NCI-H2107 (cell line): ENCODE data around the gene RILPL2.
"Not testable (repeated sequence)": the region's sequence is repeated elsewhere in the genome, so short reads cannot be mapped to it uniquely, and the experiment has no call there.

Experiments used
- DNase-seq: peaks from one replicate; lab custom pipeline; 2025; lab: John Stamatoyannopoulos, UW

RILPL2 gene, protein sequence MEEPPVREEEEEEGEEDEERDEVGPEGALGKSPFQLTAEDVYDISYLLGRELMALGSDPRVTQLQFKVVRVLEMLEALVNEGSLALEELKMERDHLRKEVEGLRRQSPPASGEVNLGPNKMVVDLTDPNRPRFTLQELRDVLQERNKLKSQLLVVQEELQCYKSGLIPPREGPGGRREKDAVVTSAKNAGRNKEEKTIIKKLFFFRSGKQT

GRCh38 chr12:123436017-123436964 is at the start of gene RILPL2:
RILPL2 (minus strand) TSS chr12:123436684; CDS start chr12:123436420, 264 bp downstream.
- DNase-seq, result peak; percentile 20

GRCh38 chr12:123485756-123486155 is 49.3 kb upstream of the RILPL2 start:
- DNase-seq, result no peak

DNA sequence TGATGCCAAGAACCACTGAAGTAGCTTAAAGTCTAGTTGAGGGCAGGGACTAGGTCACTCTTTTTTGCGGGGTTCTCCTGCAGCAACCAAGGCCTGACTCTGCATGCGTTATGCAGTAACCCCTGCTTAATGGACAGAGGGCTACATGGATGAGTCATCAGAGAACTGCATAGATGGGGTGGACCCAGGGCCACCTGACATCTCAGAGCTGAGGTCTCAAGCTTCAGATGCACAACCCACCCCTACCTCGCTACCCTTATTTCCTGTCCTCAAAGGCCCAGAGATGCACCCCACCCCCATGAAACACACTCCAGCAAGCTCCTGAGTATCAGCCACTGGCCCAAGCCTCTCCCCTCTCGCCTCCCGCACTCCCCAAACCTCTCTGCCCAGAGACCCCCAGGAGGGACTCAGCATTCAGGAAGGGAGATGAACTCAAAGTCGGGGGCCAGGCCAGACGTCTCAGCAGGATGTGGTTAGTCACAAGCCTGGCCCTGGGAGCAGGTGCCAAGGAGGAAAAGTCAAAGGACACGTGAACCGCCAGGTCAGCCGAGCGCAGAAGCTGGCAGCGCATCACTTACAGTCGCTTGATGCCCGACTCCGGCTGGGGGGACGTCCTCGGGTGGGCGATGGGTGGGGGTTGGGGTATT is 47.2 kb upstream of the RILPL2 start:
- DNase-seq, result no peak

DNA sequence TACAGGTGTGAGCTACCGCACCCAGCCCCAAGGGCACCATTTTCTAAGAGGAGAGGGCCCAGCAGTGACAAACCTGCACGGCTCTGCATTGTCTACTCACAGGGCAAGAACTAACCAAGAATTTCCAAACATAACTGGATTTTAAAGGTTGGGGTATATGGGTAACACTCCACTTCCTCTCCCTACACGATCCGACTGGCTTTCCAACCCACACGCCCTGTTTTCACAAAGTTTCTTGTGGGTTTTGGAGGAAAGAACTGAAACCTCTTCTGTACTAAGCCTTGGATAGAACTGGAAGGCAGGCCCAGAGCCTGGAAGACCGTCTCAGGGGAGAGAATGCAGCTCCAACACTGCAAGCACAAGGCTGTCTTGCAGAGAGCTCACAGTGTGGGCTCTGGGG is 46.4 kb upstream of the RILPL2 start:
- no peak for DNase-seq

- DNase-seq, result not testable (repeated sequence)
Observed at GRCh38 chr12:123481251-123481650, 44.8 kb upstream of the RILPL2 start.

DNA sequence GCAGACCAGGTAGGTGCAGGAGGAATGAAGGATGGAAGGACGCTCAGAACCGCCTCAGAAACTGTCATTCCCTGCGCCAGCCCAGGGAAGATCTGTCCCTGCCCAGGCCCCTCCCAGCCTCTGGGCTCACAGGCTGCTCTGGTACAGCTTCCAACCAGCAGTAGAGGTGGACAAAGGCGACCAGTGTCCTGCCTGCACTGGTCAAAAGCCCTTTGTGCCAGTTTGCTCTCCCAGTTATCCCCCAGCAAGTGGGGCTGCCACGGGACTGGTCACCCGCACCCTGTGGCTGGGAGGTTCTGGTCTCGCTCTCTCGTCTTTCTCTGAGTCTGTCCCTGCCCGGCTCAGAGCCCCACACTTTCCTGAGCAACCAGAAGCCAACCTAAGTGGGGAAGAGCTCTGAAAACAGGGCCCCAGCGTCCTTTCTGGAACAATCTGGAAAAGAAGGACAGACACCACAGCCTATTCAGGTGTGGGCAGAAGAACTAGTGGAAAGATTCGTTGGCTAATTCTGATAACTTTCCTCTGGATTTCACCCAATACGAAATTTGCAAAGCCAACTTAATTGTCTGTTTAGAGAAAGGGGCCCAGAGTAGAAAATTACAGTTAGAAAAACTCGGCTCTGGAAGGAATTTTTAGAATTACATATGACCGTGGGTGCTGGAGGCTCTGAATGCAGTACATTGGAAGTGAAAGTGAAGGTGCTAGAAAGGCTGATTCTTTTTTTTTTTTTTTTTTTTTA is 43.1 kb upstream of the RILPL2 start:
- DNase-seq, result no peak

DNA sequence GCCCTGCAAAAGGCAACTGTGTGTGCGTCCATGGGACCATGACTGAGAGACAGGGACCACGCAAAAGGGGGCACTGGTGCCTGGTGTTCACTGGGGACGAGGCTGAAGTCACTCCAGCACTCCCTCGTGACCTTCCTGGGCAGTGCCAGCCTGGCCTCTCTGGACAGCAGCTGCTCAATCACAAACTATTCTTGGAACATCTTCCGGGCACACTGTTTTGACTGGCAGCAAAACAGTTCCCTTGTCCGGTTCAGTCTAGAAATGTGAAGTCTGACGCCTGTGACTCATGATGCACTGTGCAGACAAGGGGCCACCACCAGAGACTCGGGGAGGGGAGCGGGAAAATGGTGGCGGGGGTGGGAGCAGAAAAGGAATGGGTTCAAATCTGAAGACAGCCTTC is 42.3 kb upstream of the RILPL2 start:
- DNase-seq, result no peak

DNA sequence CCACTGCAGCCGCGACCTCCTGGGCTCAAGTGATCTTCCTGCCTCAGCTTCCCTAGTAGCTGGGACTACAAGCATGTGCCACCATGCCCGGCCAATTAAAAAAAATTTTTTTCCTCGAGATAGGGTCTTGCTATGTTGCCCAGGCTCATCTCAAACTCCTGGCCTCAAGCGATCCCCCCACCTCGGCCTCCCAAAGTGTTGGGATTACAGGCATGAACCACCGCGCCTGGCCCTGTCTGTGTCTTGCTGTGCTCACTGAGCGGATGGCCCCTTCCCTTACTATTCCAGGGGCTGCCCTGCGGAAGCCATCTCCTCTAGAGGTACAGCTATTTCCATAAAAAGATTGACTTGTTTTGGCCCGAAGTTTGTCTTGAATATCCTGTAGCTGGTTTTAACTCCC is 41.6 kb upstream of the RILPL2 start:
- DNase-seq, result no peak

GRCh38 chr12:123475246-123475703 is 38.8 kb upstream of the RILPL2 start:
- DNase-seq, result no peak

DNA sequence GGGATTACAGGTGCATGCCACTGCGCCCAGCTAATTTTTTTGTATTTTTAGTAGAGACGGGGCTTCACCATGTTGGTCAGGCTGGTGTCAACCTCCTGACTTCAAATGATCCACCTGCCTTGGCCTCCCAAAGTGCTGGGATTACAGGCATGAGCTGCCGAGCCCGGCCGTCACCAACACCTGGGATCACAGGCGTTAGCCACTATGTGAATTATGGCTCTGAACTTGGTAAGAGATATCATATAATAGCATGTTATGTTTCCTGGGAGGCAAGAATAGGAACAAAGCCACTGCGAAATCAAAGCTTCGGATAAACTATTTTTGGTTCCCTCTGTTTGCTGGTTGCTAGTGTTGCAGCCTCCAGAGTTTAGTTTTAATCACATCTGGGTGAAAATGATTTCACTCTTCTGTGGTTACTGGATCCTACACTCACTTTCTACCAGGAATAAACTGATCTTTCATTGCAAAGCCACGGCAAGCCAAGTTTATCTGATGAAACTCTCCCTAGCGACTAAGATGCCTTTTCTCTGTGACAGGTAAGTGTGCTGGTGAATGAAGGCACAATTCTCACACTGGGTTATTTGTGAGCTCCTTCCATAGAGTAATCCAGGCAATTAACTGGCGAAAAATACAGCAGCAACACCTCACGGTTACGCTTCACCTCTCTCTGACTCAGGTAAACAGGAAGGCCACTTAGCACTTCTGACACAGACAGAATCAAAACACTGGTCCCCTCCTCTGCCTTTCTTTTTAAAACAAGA is 38.2 kb upstream of the RILPL2 start:
- DNase-seq, result no peak

GRCh38 chr12:123472438-123472849 is 36.0 kb upstream of the RILPL2 start:
- DNase-seq, result no peak

DNA sequence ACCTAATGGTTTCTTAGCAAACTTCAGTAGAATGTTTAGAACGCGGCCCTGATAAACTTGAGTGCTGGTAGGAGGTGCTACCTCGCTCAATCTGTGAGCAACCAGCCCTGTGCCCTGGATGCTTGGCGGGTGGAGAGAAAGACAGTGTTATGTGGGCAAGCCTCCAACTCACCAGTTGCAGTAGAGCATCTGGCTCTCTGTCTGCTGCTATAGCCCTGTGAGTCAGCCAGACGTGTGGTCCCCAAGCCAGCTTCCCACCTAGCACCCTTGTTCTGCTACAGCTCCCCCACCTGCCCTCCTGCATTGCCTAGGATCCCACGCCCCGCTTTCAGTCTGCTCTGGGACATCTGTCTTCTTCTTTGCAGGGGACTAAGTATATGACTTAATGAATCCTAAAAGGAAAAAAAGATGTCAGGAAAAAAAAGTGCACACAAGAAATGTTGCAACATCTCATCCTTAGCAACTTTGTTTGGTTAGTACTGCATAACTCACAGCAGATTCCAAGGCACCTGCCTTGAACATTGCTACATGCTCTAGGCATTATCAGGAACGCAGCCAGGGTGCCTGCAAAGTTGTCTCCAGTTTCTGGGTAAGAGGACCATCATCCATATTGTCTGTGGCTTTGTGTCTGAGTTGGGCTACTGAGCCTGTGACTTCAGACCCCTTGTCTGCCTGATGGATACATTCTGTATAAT is 35.0 kb upstream of the RILPL2 start:
- no peak for DNase-seq

GRCh38 chr12:123469978-123470377 is 33.5 kb upstream of the RILPL2 start:
- no peak for DNase-seq

- DNase-seq, result no peak
Observed at GRCh38 chr12:123468786-123469185, 32.3 kb upstream of the RILPL2 start.

DNA sequence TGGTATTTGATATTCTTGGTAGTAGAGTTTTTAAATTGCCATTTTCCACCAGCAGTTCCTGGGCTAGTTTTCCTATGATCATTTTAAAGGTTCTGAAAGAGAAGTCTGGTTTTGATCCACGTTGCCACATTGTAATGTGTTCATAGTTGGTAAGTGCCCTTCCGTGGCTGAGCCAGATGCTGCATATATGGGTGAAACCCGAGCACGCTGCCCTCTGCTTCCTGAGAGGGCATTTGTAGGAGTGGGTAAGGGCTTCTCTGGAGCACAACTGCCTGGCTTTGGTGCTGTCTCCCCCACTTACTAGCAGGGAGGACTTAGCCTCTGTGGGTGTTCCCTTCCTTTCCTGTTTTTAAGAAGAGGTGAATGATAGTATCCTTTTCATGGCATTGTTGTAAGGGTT is 28.6 kb upstream of the RILPL2 start:
- DNase-seq, result no peak

DNA sequence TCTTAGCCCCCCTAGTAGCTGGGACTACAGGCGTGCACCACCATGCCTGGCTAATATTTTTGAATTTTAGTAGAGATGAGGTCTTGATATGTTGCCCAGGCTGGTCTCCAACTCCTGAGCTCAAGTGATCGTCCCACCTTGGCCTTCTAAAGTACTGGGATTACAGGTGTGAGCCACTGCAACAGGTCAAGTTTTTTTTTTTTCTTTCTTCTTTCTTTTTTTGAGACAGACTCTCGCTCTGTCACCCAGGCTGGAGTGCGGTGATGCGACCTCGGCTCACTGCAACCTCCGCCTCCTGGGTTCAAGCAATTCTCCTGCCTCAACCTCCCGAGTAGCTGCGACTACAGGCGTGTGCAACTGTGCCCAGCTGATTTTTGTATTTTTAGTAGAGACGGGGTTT is 26.7 kb upstream of the RILPL2 start:
- DNase-seq, result not testable (repeated sequence)

GRCh38 chr12:123457980-123458779 is 21.7 kb upstream of the RILPL2 start, which contains the start of gene SNRNP35:
SNRNP35 (plus strand) TSS chr12:123458139; CDS start chr12:123465541, 7,402 bp downstream.
- peak; percentile 78 for DNase-seq

DNA sequence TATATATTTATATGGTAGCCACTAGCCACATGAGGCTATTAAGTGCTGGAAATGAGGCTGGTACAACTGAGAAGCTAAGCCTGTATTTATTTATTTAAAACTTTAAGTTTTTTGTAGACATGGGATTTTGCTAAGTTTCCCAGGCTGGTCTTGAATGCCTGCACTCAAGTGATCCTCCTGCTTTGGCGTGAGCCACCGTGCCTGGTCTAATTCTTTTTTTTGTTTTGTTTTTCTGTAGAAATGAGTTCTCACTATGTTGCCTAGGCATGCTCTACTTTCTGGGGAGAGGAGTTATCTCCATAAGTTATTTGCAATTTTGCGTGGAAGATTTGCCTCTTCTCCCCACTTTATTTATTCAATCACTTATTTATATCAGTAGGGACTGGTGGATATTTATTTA is 16.7 kb upstream of the RILPL2 start:
- DNase-seq, result no peak

DNA sequence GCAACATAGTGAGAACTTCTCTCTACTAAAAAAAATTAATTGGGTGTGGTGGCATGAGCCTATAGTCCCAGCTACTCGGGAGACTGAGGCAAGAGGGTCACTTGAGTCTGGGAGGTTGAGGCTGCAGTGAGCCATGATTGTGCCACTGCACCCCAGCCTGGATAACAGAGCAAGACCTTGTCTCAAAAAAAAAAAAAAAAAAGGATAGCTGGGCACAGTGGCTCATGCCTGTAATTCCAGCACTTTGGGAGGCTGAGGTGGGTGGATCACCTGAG is 15.7 kb upstream of the RILPL2 start:
- not testable (repeated sequence) for DNase-seq

DNA sequence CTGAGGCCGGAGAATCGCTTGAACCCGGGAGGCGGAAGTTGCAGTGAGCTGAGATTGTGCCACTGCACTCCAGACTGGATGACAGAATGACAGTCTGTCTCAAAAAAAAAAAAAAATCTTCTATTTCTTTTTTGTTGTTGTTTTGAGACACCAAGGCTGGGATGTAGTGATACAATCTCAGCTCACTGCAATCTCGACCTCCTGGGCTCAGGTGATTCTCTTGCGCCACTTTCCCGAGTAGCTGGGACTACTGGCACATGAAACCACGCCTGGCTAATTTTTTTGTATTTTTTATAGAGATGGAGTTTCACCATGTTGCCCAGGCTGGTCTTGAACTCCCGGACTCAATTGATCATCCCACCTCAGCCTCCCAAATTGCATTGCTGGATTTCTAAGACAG is 14.2 kb upstream of the RILPL2 start:
- DNase-seq, result no peak
